ENCODE measurements around the gene ADAM22. TPM values are rescaled to one million over a fixed set of nuclear protein-coding genes. Genes with fewer than 3 reads are reported as not detected.
A peak's percentile ranks its signal among the peaks of the same experiment; 100 is the strongest.

ADAM22 gene
- total and polyA plus RNA-seq, 2 donors (not counting 1 experiment from before 2014, with no cell fraction given), result 0.30 to 1.8 TPM

DNA sequence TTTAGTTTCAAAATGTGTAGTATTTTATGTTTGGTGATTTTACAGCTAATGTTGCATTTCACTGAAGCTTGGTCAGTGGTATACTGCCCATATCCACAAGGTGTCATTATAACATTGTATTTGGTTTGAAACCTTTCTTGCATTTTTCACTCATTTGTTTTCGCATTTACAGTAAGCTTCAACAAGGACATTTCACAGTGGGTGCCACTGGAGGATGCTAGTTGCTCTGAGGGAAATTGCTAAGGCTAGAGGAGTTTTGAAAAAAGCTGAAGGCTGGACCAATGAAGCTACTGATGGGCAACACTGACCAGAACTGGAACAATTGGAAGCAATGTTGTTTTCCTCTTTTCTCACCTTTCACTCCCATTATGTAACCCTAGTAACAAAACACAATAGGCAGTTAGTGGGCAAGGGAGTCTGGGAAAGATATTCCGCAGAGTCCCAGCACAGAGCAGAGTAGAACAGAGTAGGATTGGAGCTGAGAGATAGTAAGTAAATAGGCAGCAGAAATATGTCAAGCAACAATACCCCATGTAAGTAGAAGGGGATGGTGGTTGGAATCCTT is 309.4 kb downstream of the ADAM22 start:
- peak; percentile 31 for ATAC-seq (ENCODE audit: low read depth)

DNA sequence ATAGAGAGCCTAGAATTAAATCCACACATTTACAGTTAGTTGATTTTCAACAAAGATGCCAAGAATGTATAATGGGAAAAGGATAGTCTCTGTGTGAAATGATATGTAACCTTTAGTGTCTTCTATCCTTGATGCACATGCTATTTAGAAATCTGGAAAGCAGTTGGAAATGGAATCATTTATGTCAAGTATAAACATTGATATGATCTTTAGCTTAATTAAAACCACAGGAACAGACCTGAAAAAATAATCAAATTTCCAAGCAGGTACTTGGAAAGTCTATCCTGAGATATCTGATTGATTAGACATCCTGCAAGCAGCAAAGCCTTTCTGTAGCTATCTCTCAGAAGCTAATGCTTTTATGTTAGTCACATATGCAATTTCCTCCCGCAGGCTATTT is 310.2 kb downstream of the ADAM22 start:
- no peaks in the 10 kb centered on the region for H3K4me1 Mint-ChIP-seq
- no peak for ATAC-seq (ENCODE audit: low read depth)
- intact Hi-C loops (cut with micrococcal nuclease), result no loop called here
- DNase-seq, result no peak
- ChIA-PET POLR2A (no interaction called here), CTCF (no interaction called here)
- H4K20me1 ChIP-seq (ENCODE audit: control insufficient read depth, insufficient read depth, low read length, poor library complexity, severe bottlenecking), result no peaks in the 10 kb centered on the region
- H2AFZ ChIP-seq (ENCODE audit: insufficient read depth, low read depth, low read length, poor library complexity, severe bottlenecking), result no peak overlapping the region
- no peaks in the 10 kb centered on the region for H3K36me3 ChIP-seq (replicated peaks in 1 of 2; ENCODE audit: control extremely low read depth in 1 of 2, control insufficient read depth in 1 of 2, extremely low read depth in 1 of 2, insufficient read depth in 2 of 2, low read length in 1 of 2)
- no peak for TF ChIP-seq EZH2 (IDR thresholded peaks at IDR 0.05; ENCODE audit: borderline replicate concordance, insufficient read depth, low read depth, low read length, poor library complexity, severe bottlenecking)
- TF ChIP-seq, protein P1, sequence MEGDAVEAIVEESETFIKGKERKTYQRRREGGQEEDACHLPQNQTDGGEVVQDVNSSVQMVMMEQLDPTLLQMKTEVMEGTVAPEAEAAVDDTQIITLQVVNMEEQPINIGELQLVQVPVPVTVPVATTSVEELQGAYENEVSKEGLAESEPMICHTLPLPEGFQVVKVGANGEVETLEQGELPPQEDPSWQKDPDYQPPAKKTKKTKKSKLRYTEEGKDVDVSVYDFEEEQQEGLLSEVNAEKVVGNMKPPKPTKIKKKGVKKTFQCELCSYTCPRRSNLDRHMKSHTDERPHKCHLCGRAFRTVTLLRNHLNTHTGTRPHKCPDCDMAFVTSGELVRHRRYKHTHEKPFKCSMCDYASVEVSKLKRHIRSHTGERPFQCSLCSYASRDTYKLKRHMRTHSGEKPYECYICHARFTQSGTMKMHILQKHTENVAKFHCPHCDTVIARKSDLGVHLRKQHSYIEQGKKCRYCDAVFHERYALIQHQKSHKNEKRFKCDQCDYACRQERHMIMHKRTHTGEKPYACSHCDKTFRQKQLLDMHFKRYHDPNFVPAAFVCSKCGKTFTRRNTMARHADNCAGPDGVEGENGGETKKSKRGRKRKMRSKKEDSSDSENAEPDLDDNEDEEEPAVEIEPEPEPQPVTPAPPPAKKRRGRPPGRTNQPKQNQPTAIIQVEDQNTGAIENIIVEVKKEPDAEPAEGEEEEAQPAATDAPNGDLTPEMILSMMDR (IDR thresholded peaks at IDR 0.05), result no peak
- no peaks in the 10 kb centered on the region for H3K79me2 ChIP-seq (ENCODE audit: control insufficient read depth, insufficient read depth, low read length)
- no peaks in the 10 kb centered on the region for H3K27me3 Mint-ChIP-seq
- H3K9ac ChIP-seq (ENCODE audit: low read length), result no peak overlapping the region
- H3K27ac Mint-ChIP-seq, result no peak overlapping the region
- H3K4me3 Mint-ChIP-seq, result no peak overlapping the region
- H3K9me3 ChIP-seq (ENCODE audit: control extremely low read depth in 1 of 3, control insufficient read depth in 2 of 3, insufficient read depth in 1 of 3, low read length in 2 of 3), result no peaks in the 10 kb centered on the region
- no peak overlapping the region for H3K27ac ChIP-seq (ENCODE audit: low read length in 2 of 2)
- no peak overlapping the region for H3K4me2 ChIP-seq (replicated peaks; ENCODE audit: low read depth, low read length, poor library complexity, severe bottlenecking)
- no peak overlapping the region for H3K4me3 ChIP-seq (ENCODE audit: control extremely low read depth in 1 of 5, extremely low read depth in 1 of 5, insufficient read depth in 1 of 5, low read depth in 2 of 5, low read length in 4 of 5)
- no peaks in the 10 kb centered on the region for H3K9me3 Mint-ChIP-seq (ENCODE audit: insufficient read depth)
- H3K4me1 ChIP-seq (ENCODE audit: control insufficient read depth in 2 of 2, insufficient read depth in 2 of 2, low read length in 2 of 2), result no peaks in the 10 kb centered on the region
- no CpG with 5 or more reads among the region's 1 CpG for WGBS (ENCODE audit: insufficient coverage)
- peaks cover 0 to 2% (median 0%) of the 10 kb centered on the region in 4 experiments for H3K27me3 ChIP-seq (replicated peaks in 1 of 4; ENCODE audit: control extremely low read depth in 1 of 4, control insufficient read depth in 3 of 4, insufficient read depth in 4 of 4, low read length in 3 of 4)

More for the DNA sequence above, 309.4 kb downstream of the ADAM22 start:
- no peaks in the 10 kb centered on the region for H3K36me3 ChIP-seq (replicated peaks in 1 of 2; ENCODE audit: control extremely low read depth in 1 of 2, control insufficient read depth in 1 of 2, extremely low read depth in 1 of 2, insufficient read depth in 2 of 2, low read length in 1 of 2)
- H3K4me3 ChIP-seq (ENCODE audit: control extremely low read depth in 1 of 5, extremely low read depth in 1 of 5, insufficient read depth in 1 of 5, low read depth in 2 of 5, low read length in 4 of 5), result no peak overlapping the region
- H3K9ac ChIP-seq (ENCODE audit: low read length), result no peak overlapping the region
- WGBS (ENCODE audit: insufficient coverage), result no CpG with 5 or more reads among the region's 2 CpGs
- no peak overlapping the region for H3K4me2 ChIP-seq (replicated peaks; ENCODE audit: low read depth, low read length, poor library complexity, severe bottlenecking)
- no peak overlapping the region for H2AFZ ChIP-seq (ENCODE audit: insufficient read depth, low read depth, low read length, poor library complexity, severe bottlenecking)
- DNase-seq, result peak; percentile 10
- no peaks in the 10 kb centered on the region for H4K20me1 ChIP-seq (ENCODE audit: control insufficient read depth, insufficient read depth, low read length, poor library complexity, severe bottlenecking)
- no peaks in the 10 kb centered on the region for H3K4me1 ChIP-seq (ENCODE audit: control insufficient read depth in 2 of 2, insufficient read depth in 2 of 2, low read length in 2 of 2)
- intact Hi-C loops (cut with micrococcal nuclease), result no loop called here
- no peak overlapping the region for H3K27ac ChIP-seq (ENCODE audit: low read length in 2 of 2)
- Mint-ChIP-seq H3K27ac (no peak overlapping the region), H3K27me3 (no peaks in the 10 kb centered on the region), H3K4me3 (no peak overlapping the region), H3K4me1 (no peaks in the 10 kb centered on the region), H3K9me3 (ENCODE audit: insufficient read depth) (no peaks in the 10 kb centered on the region)
- H3K79me2 ChIP-seq (ENCODE audit: control insufficient read depth, insufficient read depth, low read length), result no peaks in the 10 kb centered on the region
- CTCF ChIA-PET, result interaction anchor here (1.1 kb wide), 1 partner anchor 114 kb away, joined by 3 read pairs; no protein-coding TSS in a partner anchor
- peaks cover 0 to 2% (median 0%) of the 10 kb centered on the region in 4 experiments for H3K27me3 ChIP-seq (replicated peaks in 1 of 4; ENCODE audit: control extremely low read depth in 1 of 4, control insufficient read depth in 3 of 4, insufficient read depth in 4 of 4, low read length in 3 of 4)
- H3K9me3 ChIP-seq (ENCODE audit: control extremely low read depth in 1 of 3, control insufficient read depth in 2 of 3, insufficient read depth in 1 of 3, low read length in 2 of 3), result no peaks in the 10 kb centered on the region
- TF ChIP-seq, protein P1 (IDR thresholded peaks at IDR 0.05), result peak; percentile 57
- no peak for TF ChIP-seq EZH2 (IDR thresholded peaks at IDR 0.05; ENCODE audit: borderline replicate concordance, insufficient read depth, low read depth, low read length, poor library complexity, severe bottlenecking)
- POLR2A ChIA-PET, result no interaction called here
